ENCODE results near the gene RNASET2.
A peak's percentile ranks its signal among the peaks of the same experiment; 100 is the strongest.

The RNASET2 gene

GRCh38 chr6:166939894-166940293 is 16.5 kb downstream of the RNASET2 start:
- DNase-seq (ENCODE audit: low read depth in 2 of 2): no peak
- no peak for TF ChIP-seq CTCF (IDR thresholded peaks at IDR 0.05; ENCODE audit: low read depth, low read length)
- no peak overlapping the region for H3K4me3 ChIP-seq (replicated peaks in 1 of 2; ENCODE audit: low read depth in 2 of 2, low read length in 2 of 2)

GRCh38 chr6:166939345-166939744 is 17.0 kb downstream of the RNASET2 start:
- no peak overlapping the region for H3K4me3 ChIP-seq (replicated peaks in 1 of 2; ENCODE audit: low read depth in 2 of 2, low read length in 2 of 2)
- no peak for DNase-seq (ENCODE audit: low read depth in 2 of 2)
- no peak for TF ChIP-seq CTCF (IDR thresholded peaks at IDR 0.05; ENCODE audit: low read depth, low read length)

- no peak for DNase-seq (ENCODE audit: low read depth in 2 of 2)
- no peak for TF ChIP-seq CTCF (IDR thresholded peaks at IDR 0.05; ENCODE audit: low read depth, low read length)
- no peak overlapping the region for H3K4me3 ChIP-seq (replicated peaks in 1 of 2; ENCODE audit: low read depth in 2 of 2, low read length in 2 of 2)
Measured at GRCh38 chr6:166938704-166939103, 17.6 kb downstream of the RNASET2 start.

DNA sequence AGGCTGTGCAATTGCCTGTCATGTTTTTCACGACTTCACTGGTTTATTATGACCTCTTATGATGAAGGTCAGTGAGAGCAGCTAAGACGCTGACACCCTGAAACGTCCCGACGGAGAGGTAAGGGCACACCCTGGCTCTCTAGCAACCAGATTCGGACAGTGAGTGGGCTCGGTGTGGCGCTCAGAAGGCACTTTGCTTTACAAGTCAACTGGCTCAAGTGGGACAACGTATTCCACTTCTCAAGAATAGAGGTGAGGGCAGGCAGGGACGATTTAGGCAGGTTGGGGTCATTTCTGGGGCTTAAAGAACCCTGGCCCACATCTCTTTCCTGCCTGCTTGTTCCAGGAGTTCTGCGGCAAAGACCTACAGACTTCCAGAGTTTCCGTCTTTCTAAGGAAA is 18.2 kb downstream of the RNASET2 start:
- TF ChIP-seq CTCF (IDR thresholded peaks at IDR 0.05; ENCODE audit: low read depth, low read length): no peak
- no peak overlapping the region for H3K4me3 ChIP-seq (replicated peaks in 1 of 2; ENCODE audit: low read depth in 2 of 2, low read length in 2 of 2)
- DNase-seq (ENCODE audit: low read depth in 2 of 2): no peak

DNA sequence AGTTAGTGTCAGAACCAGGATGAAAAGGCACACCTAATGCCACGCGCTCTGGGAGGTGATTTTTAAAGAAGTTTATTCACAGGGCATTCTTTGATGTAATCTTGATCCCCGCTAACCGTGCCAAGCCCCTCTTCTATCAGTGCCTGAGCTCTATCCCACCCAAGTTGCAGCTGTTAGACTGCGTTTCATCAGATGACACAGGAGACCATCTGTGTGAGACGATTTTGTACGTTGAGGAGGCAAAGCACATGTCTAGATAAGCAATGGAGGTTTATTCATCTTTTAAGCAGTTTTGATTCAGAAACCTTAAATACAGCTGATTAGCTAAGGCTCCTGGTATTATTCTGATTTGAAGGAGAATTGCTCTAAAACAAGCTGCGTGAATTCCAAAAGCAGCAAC is 18.6 kb downstream of the RNASET2 start:
- no peak for DNase-seq (ENCODE audit: low read depth in 2 of 2)
- TF ChIP-seq CTCF (IDR thresholded peaks at IDR 0.05; ENCODE audit: low read depth, low read length): no peak
- H3K4me3 ChIP-seq (replicated peaks in 1 of 2; ENCODE audit: low read depth in 2 of 2, low read length in 2 of 2): no peak overlapping the region

GRCh38 chr6:166936079-166936787 is 20.1 kb downstream of the RNASET2 start:
- no peak overlapping the region for H3K4me3 ChIP-seq (replicated peaks in 1 of 2; ENCODE audit: low read depth in 2 of 2, low read length in 2 of 2)
- peak in 1 of 2 donors; percentile 42 for DNase-seq (ENCODE audit: low read depth in 2 of 2)
- TF ChIP-seq CTCF (IDR thresholded peaks at IDR 0.05; ENCODE audit: low read depth, low read length): no peak

- TF ChIP-seq CTCF (IDR thresholded peaks at IDR 0.05; ENCODE audit: low read depth, low read length): no peak
- H3K4me3 ChIP-seq (replicated peaks in 1 of 2; ENCODE audit: low read depth in 2 of 2, low read length in 2 of 2): no peak overlapping the region
- peak in 1 of 2 donors; percentile 12 for DNase-seq (ENCODE audit: low read depth in 2 of 2)
Measured at GRCh38 chr6:166935353-166935752, 21.0 kb downstream of the RNASET2 start.
